ENCODE results near the gene HPN. TPM values are rescaled to one million over a fixed set of nuclear protein-coding genes. Genes with fewer than 3 reads are reported as not detected.
"Not testable (repeated sequence)": the region's sequence is repeated elsewhere in the genome, so short reads cannot be mapped to it uniquely, and the experiment has no call there.

Gene HPN
- total and polyA plus RNA-seq, 2 experiments from 2014 or later, result 14.0 to 17.4 TPM

DNA sequence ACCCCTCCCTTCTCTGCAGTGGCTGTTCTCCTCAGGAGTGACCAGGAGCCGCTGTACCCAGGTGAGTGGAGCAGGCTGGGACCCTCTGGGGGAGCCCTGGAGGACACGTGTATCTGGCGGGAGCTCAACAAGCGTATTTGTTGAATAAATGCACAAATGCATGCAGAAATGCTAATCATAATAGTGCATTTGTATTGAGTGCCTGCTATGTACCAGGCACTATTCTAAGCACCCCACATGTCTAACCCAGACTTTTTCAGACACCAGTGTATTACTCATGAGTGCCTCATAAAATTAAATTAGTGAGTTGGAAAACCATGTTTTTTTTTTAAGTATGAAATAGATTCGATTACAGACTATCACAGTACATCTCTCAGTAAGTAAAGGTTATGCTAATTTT lies 7.9 kb downstream of the HPN start:
- ATAC-seq, result no peak
- no peak overlapping the region for H3K27ac ChIP-seq (ENCODE audit: low read depth)
- H3K9me2 ChIP-seq (ENCODE audit: insufficient read depth), result no peaks in the 10 kb centered on the region
- Mint-ChIP-seq H3K36me3 (ENCODE audit: low read depth) (peaks cover 18% of the 10 kb centered on the region), H3K4me3 (no peak overlapping the region), H3K4me1 (peaks cover 18% of the 10 kb centered on the region), H3K9me3 (peaks cover 3% of the 10 kb centered on the region; the same call in 1 of the 3 replicates), H3K27me3 (ENCODE audit: insufficient read depth, low read depth, poor library complexity) (peaks cover 14% of the 10 kb centered on the region), H3K27ac (no peak overlapping the region)
- TF ChIP-seq ZNF114 (CRISPR knock-in tag; IDR thresholded peaks at IDR 0.05), result no peak
- TF ChIP-seq EZH2 (IDR thresholded peaks at IDR 0.05; ENCODE audit: low read depth, unreplicated experiment), result no peak
- TF ChIP-seq NANOG (IDR thresholded peaks at IDR 0.05; ENCODE audit: borderline replicate concordance), result no peak
- TF ChIP-seq CREB1 (CRISPR knock-in tag; IDR thresholded peaks at IDR 0.05; ENCODE audit: low read depth), result no peak
- H3K27me3 ChIP-seq (ENCODE audit: insufficient read depth), result no peaks in the 10 kb centered on the region
- H3F3A ChIP-seq (replicated peaks; ENCODE audit: low read depth), result 0 out of 2 replicates have a peak, but pooled peaks cover 4% of the 10 kb centered on the region
- peaks cover 7% of the 10 kb centered on the region; the same call in 1 of the 2 replicates for H3K79me2 ChIP-seq (replicated peaks; ENCODE audit: insufficient read depth)
- H3K36me3 ChIP-seq (ENCODE audit: insufficient read depth), result no peaks in the 10 kb centered on the region
- peaks cover 15% of the 10 kb centered on the region for H3K4me1 ChIP-seq (ENCODE audit: insufficient read depth)
- H3K4me3 ChIP-seq, result no peak overlapping the region
- no peaks in the 10 kb centered on the region; the same call in 1 of the 2 replicates for H4K20me1 ChIP-seq (replicated peaks; ENCODE audit: insufficient read depth)
- no peak for DNase-seq (ENCODE audit: low spot score)
- no peak overlapping the region for H2AFZ ChIP-seq
- no peak overlapping the region for H3K4me2 ChIP-seq

- not testable (repeated sequence) for H2AFZ ChIP-seq; H3K27me3 ChIP-seq (ENCODE audit: insufficient read depth); H3K4me2 ChIP-seq; H3K9me2 ChIP-seq (ENCODE audit: insufficient read depth); H3K27ac Mint-ChIP-seq; DNase-seq (ENCODE audit: low spot score); H3K4me3 Mint-ChIP-seq; H3K9me3 Mint-ChIP-seq; H4K20me1 ChIP-seq (replicated peaks; ENCODE audit: insufficient read depth); H3K36me3 ChIP-seq (ENCODE audit: insufficient read depth); H3K4me3 ChIP-seq; H3F3A ChIP-seq (replicated peaks; ENCODE audit: low read depth); ATAC-seq; H3K79me2 ChIP-seq (replicated peaks; ENCODE audit: insufficient read depth); H3K27ac ChIP-seq (ENCODE audit: low read depth); H3K4me1 ChIP-seq (ENCODE audit: insufficient read depth)
- H3K4me1 Mint-ChIP-seq, result peaks cover 11% of the 10 kb centered on the region
- peaks cover 18% of the 10 kb centered on the region for H3K36me3 Mint-ChIP-seq (ENCODE audit: low read depth)
- peaks cover 14% of the 10 kb centered on the region for H3K27me3 Mint-ChIP-seq (ENCODE audit: insufficient read depth, low read depth, poor library complexity)
Observed at GRCh38 chr19:35050662-35051061, 9.1 kb downstream of the HPN start.

GRCh38 chr19:35051268-35051667 lies 9.7 kb downstream of the HPN start:
- not testable (repeated sequence) for H2AFZ ChIP-seq; H3K9me2 ChIP-seq (ENCODE audit: insufficient read depth); H3K4me1 ChIP-seq (ENCODE audit: insufficient read depth)

DNA sequence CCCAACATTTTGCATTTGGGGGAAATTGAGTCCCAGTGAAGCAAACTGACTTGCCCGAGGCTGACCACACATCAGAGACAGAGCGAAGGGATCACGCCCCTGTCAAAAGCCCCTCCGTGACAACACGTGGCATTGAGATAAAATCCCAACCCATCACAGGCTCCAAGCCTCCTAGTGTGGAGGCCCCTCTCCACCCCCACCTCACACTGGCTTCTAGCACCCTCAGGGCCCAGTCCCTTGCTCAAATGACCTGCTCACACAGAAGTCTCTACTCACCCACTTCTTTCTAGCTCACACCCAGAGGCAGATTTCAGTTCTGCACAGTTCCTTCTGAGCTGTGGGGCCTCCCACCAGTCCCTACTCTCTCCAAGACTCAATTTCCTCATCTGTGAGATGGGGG lies 10.3 kb downstream of the HPN start:
- peaks cover 18% of the 10 kb centered on the region for H3K27me3 Mint-ChIP-seq (ENCODE audit: insufficient read depth, low read depth, poor library complexity)
- peaks cover 18% of the 10 kb centered on the region for H3K4me1 Mint-ChIP-seq
- H3K27ac Mint-ChIP-seq, result no peak overlapping the region
- Histone ChIP-seq H3F3A (replicated peaks; ENCODE audit: low read depth) (peaks cover 4% of the 10 kb centered on the region; the same call in 1 of the 2 replicates), H2AFZ (no peak overlapping the region), H3K9me2 (ENCODE audit: insufficient read depth) (no peaks in the 10 kb centered on the region), H3K36me3 (ENCODE audit: insufficient read depth) (no peaks in the 10 kb centered on the region), H3K79me2 (replicated peaks; ENCODE audit: insufficient read depth) (no peaks in the 10 kb centered on the region), H3K4me2 (no peak overlapping the region), H3K4me1 (ENCODE audit: insufficient read depth) (peaks cover 5% of the 10 kb centered on the region; the same call in 1 of the 2 replicates), H3K27ac (ENCODE audit: low read depth) (no peak overlapping the region), H3K27me3 (ENCODE audit: insufficient read depth) (no peaks in the 10 kb centered on the region), H3K4me3 (no peak overlapping the region), H4K20me1 (replicated peaks; ENCODE audit: insufficient read depth) (no peaks in the 10 kb centered on the region)
- TF ChIP-seq JUNB (IDR thresholded peaks at IDR 0.05; ENCODE audit: unreplicated experiment), result no peak
- no peak for TF ChIP-seq NANOG (IDR thresholded peaks at IDR 0.05; ENCODE audit: borderline replicate concordance)
- TF ChIP-seq STAT1 (IDR thresholded peaks at IDR 0.05; ENCODE audit: unreplicated experiment), result no peak
- TF ChIP-seq EZH2 (IDR thresholded peaks at IDR 0.05; ENCODE audit: low read depth, unreplicated experiment), result no peak
- DNase-seq (ENCODE audit: low spot score) (no peak), ATAC-seq (no peak)
- H3K36me3 Mint-ChIP-seq (ENCODE audit: low read depth), result peaks cover 18% of the 10 kb centered on the region
- H3K4me3 Mint-ChIP-seq, result no peak overlapping the region
- H3K9me3 Mint-ChIP-seq, result peaks cover 3% of the 10 kb centered on the region; the same call in 2 of the 3 replicates

More at GRCh38 chr19:35051268-35051667, 9.7 kb downstream of the HPN start:
- not testable (repeated sequence) for H3F3A ChIP-seq (replicated peaks; ENCODE audit: low read depth); H3K27me3 ChIP-seq (ENCODE audit: insufficient read depth); H3K4me3 Mint-ChIP-seq; H3K4me2 ChIP-seq; DNase-seq (ENCODE audit: low spot score); H3K27ac ChIP-seq (ENCODE audit: low read depth); H3K36me3 ChIP-seq (ENCODE audit: insufficient read depth); ATAC-seq; H3K4me3 ChIP-seq; H3K27ac Mint-ChIP-seq; H3K9me3 Mint-ChIP-seq; H3K79me2 ChIP-seq (replicated peaks; ENCODE audit: insufficient read depth); H4K20me1 ChIP-seq (replicated peaks; ENCODE audit: insufficient read depth)
- Mint-ChIP-seq H3K36me3 (ENCODE audit: low read depth) (peaks cover 18% of the 10 kb centered on the region), H3K27me3 (ENCODE audit: insufficient read depth, low read depth, poor library complexity) (peaks cover 18% of the 10 kb centered on the region), H3K4me1 (peaks cover 15% of the 10 kb centered on the region)

All from GM23338 (cell line).